Glomerular visceral epithelial cell (primary cell): ENCODE data around the gene ALDH3B2.
"Not testable (repeated sequence)": the region's sequence is repeated elsewhere in the genome, so short reads cannot be mapped to it uniquely, and the experiment has no call there.

ENCODE experiments used
- DNase-seq: peaks from one replicate; pipeline ENCODE4 v3.0.0-alpha.2; 2016; ENCODE audit errors: extremely low spot score

The ALDH3B2 gene, protein sequence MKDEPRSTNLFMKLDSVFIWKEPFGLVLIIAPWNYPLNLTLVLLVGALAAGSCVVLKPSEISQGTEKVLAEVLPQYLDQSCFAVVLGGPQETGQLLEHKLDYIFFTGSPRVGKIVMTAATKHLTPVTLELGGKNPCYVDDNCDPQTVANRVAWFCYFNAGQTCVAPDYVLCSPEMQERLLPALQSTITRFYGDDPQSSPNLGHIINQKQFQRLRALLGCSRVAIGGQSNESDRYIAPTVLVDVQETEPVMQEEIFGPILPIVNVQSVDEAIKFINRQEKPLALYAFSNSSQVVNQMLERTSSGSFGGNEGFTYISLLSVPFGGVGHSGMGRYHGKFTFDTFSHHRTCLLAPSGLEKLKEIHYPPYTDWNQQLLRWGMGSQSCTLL

GRCh38 chr11:67674442-67674871 is at the start of gene ALDH3B2:
Gene ALDH3B2 (minus strand): TSS chr11:67674623. CDS start chr11:67666935, 7,688 bp downstream.
- no peak for DNase-seq

GRCh38 chr11:67723036-67723435 is 48.6 kb upstream of the ALDH3B2 start:
- DNase-seq = not testable (repeated sequence)

DNA sequence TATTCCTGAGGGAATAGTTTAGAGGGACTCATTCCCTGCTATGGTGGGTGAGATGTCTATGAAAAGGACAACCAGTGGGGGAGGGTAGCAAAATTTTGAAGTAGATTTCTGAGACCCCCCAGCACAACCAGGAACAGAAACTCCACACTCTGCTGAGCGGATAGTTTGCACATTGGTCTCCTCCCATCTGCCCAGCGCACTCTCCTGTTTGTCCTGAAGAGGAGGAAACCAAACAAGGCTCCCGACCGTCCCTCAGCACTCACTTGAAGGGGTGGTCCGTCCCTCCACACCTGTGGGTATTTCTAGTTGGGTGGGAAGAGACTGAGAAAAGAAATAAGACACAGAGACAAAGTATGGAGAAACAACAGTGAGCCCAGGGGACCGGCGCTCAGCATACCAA is 41.8 kb upstream of the ALDH3B2 start:
- not testable (repeated sequence) for DNase-seq

GRCh38 chr11:67715801-67716200 is 41.4 kb upstream of the ALDH3B2 start:
- not testable (repeated sequence) for DNase-seq

- not testable (repeated sequence) for DNase-seq
These were observed 39.6 kb upstream of the ALDH3B2 start for GRCh38 chr11:67713892-67714509.

DNA sequence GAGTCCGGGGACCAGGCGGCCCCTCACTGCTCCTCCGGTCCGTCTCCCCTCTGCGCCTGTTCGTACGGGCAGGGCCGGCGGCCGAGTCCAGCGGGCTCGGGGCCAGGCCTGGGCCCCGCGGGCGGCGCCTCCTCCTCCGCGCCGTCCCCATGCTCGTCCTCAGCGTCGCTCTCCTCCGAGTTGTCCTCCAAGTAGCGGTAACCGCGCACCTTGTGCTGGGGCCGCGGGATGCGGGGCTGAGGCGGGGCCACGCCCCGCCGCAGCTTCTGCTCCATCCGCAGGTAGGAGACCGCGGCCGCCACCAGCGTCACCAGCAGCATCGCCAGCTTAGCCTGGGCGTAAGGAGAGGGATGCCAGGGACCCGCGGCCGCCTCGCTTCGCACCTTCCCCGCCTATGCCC is 37.3 kb upstream of the ALDH3B2 start:
- DNase-seq = not testable (repeated sequence)

DNA sequence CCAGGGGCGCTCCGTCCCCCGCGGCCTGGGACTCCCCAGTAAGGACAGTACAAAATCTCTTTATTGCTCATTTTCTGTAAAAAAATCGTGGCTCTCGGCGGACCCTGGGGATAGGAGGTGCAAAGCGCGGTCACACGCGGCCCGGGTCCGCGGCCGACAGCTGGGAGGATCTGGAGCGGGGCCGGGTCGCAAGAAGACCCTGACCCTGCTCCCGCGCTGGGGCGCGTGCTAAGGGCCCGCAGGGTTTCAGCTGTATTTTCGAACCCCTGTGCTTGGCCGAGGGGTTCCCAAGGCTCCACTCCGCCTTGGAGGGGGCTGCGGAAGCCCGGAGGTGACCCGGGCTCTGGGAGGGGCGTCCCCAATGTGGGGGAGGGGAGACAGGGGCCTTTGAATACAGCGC is 36.8 kb upstream of the ALDH3B2 start:
- not testable (repeated sequence) for DNase-seq

GRCh38 chr11:67709806-67710205 is 35.4 kb upstream of the ALDH3B2 start:
- DNase-seq = not testable (repeated sequence)

GRCh38 chr11:67705264-67705663 is 30.8 kb upstream of the ALDH3B2 start:
- DNase-seq = no peak

DNA sequence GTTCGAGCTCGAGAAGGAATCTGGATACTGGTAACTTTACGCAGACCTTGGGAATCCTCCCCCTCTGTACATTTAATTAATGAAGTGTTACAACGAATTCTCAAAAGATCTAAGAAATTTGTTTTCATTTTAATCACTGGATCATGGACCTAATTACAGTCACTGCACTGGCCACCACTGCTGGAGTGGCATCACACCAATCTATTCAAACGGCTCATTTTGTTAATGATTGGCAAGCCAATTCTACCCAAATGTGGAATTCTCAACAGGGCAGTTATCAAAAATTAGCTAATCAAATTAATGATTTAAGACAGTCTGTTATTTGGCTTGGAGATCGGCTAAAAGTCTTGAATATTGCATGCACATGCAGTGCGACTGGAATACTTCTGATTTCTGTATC is 30.1 kb upstream of the ALDH3B2 start:
- DNase-seq = no peak

DNA sequence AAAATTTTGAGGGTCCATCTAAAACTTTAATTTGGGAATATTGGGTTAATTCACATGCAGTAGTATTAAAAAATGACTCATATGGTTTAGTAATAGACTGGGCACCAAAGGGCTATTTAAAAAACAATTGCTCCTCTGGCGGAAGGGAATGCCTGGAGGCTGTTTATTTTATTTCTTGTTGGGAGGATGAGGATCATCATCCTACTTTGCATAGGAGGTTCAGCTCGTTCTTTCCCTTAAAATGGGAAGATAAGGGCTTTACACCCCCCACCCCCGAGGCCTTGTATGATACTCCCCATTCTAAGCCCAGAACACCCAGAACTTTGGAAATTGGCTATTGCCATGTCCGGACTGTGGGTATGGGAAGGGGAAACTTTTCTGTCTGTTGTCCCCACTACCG is 29.3 kb upstream of the ALDH3B2 start:
- not testable (repeated sequence) for DNase-seq

DNA sequence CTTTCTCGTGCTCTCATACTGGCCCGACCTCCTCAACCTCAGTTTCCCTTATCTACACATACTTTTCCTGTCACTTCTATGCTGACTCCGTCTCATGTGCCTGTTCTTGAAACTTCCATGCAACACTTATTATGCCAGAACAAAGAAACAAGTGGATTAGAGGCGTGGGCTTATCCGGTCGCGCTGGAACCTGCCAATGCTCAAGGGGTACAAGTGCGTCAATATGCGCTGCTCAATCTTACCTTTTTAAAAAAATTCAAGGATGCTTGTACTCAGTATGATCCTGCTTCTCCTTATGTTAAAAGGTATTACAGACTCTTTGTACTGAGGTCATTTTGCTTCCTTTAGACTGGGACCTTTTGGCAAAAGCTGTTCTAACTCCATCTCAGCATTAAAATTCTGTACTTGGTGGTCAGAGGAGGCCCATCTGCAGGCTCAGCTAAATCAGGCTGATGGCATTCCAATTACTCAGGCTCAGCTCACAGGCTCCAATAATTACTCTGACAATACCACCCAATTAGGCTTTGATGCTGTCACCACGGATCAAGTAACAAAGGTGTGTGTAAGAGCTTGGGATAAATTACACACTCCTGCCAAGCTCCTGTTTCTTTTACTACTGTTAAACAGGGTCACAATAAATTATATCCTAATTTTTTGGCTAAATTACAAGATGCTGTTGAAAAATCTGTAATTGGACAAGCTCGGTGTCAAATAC is 26.3 kb upstream of the ALDH3B2 start:
- no peak for DNase-seq

DNA sequence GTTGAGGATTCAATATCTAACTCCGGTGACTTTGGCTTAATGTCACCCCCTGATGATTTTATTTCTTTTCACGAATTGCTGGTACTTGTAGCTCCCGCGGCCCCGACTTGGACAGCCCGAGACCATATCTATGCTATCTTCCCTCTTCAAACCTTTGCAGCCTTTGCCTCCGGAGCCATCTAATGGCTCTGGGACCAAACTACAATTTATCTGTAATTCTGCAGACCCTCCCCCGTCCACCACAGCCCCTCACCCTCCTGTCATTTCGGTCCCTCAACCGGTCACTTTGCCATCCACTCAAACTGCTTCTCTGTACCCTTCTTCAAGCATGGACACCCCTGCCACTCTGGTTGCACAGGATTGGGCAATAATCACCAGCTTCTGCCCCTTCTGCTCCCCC is 25.7 kb upstream of the ALDH3B2 start:
- DNase-seq = no peak

GRCh38 chr11:67699521-67699920 is 25.1 kb upstream of the ALDH3B2 start:
- DNase-seq = no peak

GRCh38 chr11:67698247-67698646 is 23.8 kb upstream of the ALDH3B2 start:
- no peak for DNase-seq

DNA sequence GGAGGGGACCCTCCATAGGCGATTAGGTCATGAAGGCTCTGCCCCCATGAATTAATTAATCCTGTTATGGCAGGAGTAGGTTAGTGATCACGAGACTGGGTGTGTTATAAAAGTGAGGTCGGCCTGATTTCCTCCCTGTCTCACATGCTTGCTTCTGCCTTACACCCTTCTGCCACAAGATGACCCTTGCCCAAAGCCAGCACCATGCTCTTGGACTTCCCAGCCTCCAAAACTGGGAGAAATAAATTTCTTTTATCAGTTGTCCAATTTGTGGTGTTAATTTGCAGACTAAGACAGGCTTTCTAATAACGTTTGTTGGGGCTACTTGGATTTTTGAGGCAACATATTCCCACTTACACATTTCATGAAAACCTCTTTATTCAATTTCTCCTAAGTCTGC is 23.4 kb upstream of the ALDH3B2 start:
- DNase-seq = no peak

- no peak for DNase-seq
These were observed 22.6 kb upstream of the ALDH3B2 start for GRCh38 chr11:67696998-67697397.

GRCh38 chr11:67695606-67696005 is 21.2 kb upstream of the ALDH3B2 start:
- no peak for DNase-seq

DNA sequence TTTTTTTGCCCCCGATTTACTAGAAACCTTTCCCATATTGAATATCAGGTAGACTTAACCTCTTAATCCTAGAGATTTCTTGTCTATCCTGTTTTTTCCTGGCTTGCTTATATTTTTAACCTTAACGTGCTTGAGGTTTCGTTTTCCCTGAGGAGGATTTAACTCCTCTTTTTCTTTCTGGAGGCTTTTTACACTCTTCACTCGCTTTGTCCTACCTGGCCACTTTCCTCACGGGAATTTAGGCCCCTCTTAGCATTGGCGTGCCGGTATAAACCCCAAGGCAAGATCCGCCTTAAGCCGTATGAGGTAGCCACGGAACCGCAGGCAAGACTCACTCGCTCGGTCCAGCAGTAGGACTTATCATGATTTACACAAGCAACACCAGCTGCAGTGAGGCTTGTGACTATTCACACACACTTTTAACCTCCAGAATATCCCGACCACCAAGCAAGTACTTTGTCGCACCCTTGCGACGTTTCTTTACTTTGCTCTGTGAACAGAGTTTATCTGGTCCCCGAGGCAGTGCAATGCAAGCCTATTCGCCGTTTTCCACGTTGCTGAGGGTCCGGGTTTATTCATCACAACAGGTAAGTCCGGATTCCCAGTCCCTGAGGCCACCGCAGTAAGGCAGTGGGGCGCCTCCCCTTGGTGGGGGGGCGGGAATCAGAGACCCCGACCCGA is 20.6 kb upstream of the ALDH3B2 start:
- no peak for DNase-seq

DNA sequence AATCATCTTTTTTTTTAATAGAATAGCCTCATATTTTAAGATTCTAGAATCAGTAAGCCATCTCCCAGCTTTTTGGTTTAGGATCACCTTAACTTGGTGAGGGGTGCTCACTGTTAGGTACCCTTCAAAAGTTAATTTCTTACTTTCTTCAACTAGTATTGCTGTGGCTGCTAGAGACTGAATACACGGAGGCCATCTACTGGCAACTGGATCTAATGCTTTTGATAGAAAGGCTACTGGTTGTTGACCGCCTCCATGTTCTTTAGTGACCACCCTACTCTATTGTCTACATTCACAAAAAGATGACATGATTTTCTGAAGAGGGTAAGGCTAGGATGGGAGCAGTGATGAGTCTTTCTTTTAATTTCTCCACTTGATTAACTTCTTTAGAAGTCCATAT is 16.7 kb upstream of the ALDH3B2 start:
- no peak for DNase-seq

GRCh38 chr11:67689178-67689577 is 14.8 kb upstream of the ALDH3B2 start:
- DNase-seq = no peak

DNA sequence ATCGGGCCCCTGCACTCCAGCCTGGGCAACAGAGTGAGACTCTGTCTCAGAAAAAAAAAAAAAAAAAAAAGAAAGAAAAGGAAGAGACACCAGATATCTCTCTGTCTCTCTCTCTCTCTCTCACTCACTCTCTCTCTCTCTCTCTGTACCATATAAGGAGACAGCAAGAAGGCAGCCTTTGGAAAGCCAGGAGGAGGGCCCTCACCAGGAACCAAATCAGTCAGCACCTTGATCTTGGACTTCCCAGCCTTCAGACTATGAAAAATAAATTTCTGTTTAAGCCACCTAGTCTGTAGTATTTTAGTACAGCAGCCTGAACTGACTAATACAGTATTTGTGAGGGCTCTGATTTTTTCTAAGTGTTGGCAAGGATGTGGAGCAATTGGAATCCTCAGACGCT is 13.6 kb upstream of the ALDH3B2 start:
- DNase-seq = no peak
